Amygdala (tissue), 56 donors: ENCODE results near the gene CD109.
"Not testable (repeated sequence)": the region's sequence is repeated elsewhere in the genome, so short reads cannot be mapped to it uniquely, and the experiment has no call there.

Experiments used
- DNase-seq, 56 donors: peaks; one replicate each; lab custom pipeline; 2025; lab: John Stamatoyannopoulos, UW

Gene CD109

GRCh38 chr6:73722318-73723060 lies 26.5 kb downstream of the CD109 start:
- no peak for DNase-seq

- not testable (repeated sequence) for DNase-seq
These were observed 27.5 kb downstream of the CD109 start for GRCh38 chr6:73723480-73723879.

- DNase-seq, result no peak
These were observed 28.4 kb downstream of the CD109 start for GRCh38 chr6:73724389-73724788.

GRCh38 chr6:73725192-73725591 lies 29.2 kb downstream of the CD109 start:
- not testable (repeated sequence) for DNase-seq

- no peak for DNase-seq
These were observed 31.1 kb downstream of the CD109 start for GRCh38 chr6:73727114-73727513.

- DNase-seq, result no peak
These were observed 32.7 kb downstream of the CD109 start for GRCh38 chr6:73728548-73729205.

- DNase-seq, result no peak
These were observed 35.3 kb downstream of the CD109 start for GRCh38 chr6:73731285-73731684.

GRCh38 chr6:73732845-73733675 lies 37.1 kb downstream of the CD109 start:
- peak in 43 of 56 donors; percentile 1 to 65 (median 21) for DNase-seq

GRCh38 chr6:73733791-73734190 lies 37.8 kb downstream of the CD109 start:
- DNase-seq, result no peak

- DNase-seq, result no peak
These were observed 38.9 kb downstream of the CD109 start for GRCh38 chr6:73734832-73735453.

GRCh38 chr6:73738367-73739028 lies 42.5 kb downstream of the CD109 start:
- no peak for DNase-seq

- DNase-seq, result peak in 1 of 56 donors; percentile 13
These were observed 43.1 kb downstream of the CD109 start for GRCh38 chr6:73739096-73739495.

- no peak for DNase-seq
These were observed 46.4 kb downstream of the CD109 start for GRCh38 chr6:73742433-73742832.

- no peak for DNase-seq
These were observed 47.1 kb downstream of the CD109 start for GRCh38 chr6:73743081-73743480.

GRCh38 chr6:73743556-73743955 lies 47.6 kb downstream of the CD109 start:
- no peak for DNase-seq

- no peak for DNase-seq
These were observed 50.8 kb downstream of the CD109 start for GRCh38 chr6:73746787-73747186.

GRCh38 chr6:73747289-73747688 lies 51.3 kb downstream of the CD109 start:
- DNase-seq, result no peak

- no peak for DNase-seq
These were observed 56.9 kb downstream of the CD109 start for GRCh38 chr6:73752943-73753342.

GRCh38 chr6:73766040-73766439 lies 70.0 kb downstream of the CD109 start:
- DNase-seq, result no peak

GRCh38 chr6:73768558-73768957 lies 72.6 kb downstream of the CD109 start:
- DNase-seq, result no peak
